ENCODE measurements around the gene ANK2. TPM values are rescaled to one million over a fixed set of nuclear protein-coding genes. Genes with fewer than 3 reads are reported as not detected.
A peak's percentile ranks its signal among the peaks of the same experiment; 100 is the strongest.

Gene ANK2
- total and polyA plus RNA-seq, 2 of the 13 experiments (the other 11 are each of a cell fraction or from before 2014, with no cell fraction given) = 2.7 to 15.1 TPM

GRCh38 chr4:113147498-113148111 lies 98.2 kb downstream of the ANK2 start:
- ChIA-PET POLR2A (interaction anchor here (0.7 to 1.2 kb wide), 6 partner anchors 8 to 39 kb away, joined by 3 to 11 read pairs (median 3); no protein-coding TSS in a partner anchor), CTCF (ENCODE audit: low intra/inter-chr PET ratio, low total read pairs) (no interaction called here)
- WGBS (ENCODE audit: low lambda C conversion rate) = 16% methylated on average over 2 of the region's 2 CpGs
- FAIRE-seq (peak; percentile 92), ATAC-seq (peak; percentile 50), DNase-seq (ENCODE audit: low spot score) (peak; percentile 76)
- H3K79me2 ChIP-seq (ENCODE audit: insufficient read depth, low read length) = no peaks in the 10 kb centered on the region
- peak overlapping the region; percentile 32 for H2AFZ ChIP-seq (ENCODE audit: low read length)
- peak overlapping the region; percentile 80 for H3K9ac ChIP-seq (ENCODE audit: insufficient read depth, low read depth, low read length)
- H3K4me1 ChIP-seq (ENCODE audit: insufficient read depth, low read length) = peaks cover 77% of the 10 kb centered on the region
- H4K20me1 ChIP-seq (ENCODE audit: insufficient read depth, low read length) = no peaks in the 10 kb centered on the region
- in situ Hi-C loops (cut with HindIII; ENCODE audit: extremely low pct_ligation_motif_present, low pct_unique_long_range_greater_than_20kb) = no loop called here
- no peaks in the 10 kb centered on the region for H3K9me3 ChIP-seq (ENCODE audit: low read length)
- peak overlapping the region; percentile 98 for H3K27ac ChIP-seq (ENCODE audit: extremely low read length, insufficient read depth, low read length)
- H3K36me3 ChIP-seq (replicated peaks in 1 of 2; ENCODE audit: control insufficient read depth in 1 of 2, insufficient read depth in 2 of 2, low read length in 2 of 2) = no peaks in the 10 kb centered on the region
- H3K27me3 ChIP-seq (ENCODE audit: control insufficient read depth in 1 of 2, insufficient read depth in 2 of 2, low read length in 2 of 2) = no peaks in the 10 kb centered on the region
- intact Hi-C loops (cut with micrococcal nuclease; ENCODE audit: unreplicated experiment) = loop anchor here (5.0 to 10.0 kb wide), 2 partner anchors 40 to 617 kb away; partner anchors contain the start of gene CAMK2D
- H3K4me2 ChIP-seq (ENCODE audit: low read depth, low read length) = peak overlapping the region; percentile 96
- no TSS peak for BruUV-seq (replicated peaks)
- peak overlapping the region; percentile 30 to 70 (median 60) for H3K4me3 ChIP-seq (replicated peaks in 1 of 3; ENCODE audit: insufficient read depth in 1 of 3, low read depth in 2 of 3, low read length in 3 of 3)
- TF ChIP-seq ZNF136 (CRISPR knock-in tag; IDR thresholded peaks at IDR 0.05; ENCODE audit: low read depth) (no peak), ZNF317 (CRISPR knock-in tag; IDR thresholded peaks at IDR 0.05) (no peak), ZUFSP (CRISPR knock-in tag; IDR thresholded peaks at IDR 0.05; ENCODE audit: borderline replicate concordance) (no peak), HNF1A (IDR thresholded peaks at IDR 0.05; ENCODE audit: low read depth) (peak; percentile 90), HNF1A (CRISPR knock-in tag; IDR thresholded peaks at IDR 0.05; ENCODE audit: borderline replicate concordance) (peak; percentile 87; the same call in 1 of the 2 replicates), FOXP4 (CRISPR knock-in tag; IDR thresholded peaks at IDR 0.05) (peak; percentile 48; the same call in 1 of the 2 replicates), SMAD1 (CRISPR knock-in tag; IDR thresholded peaks at IDR 0.05; ENCODE audit: borderline replicate concordance, low read depth) (no peak), TIGD3 (CRISPR knock-in tag; IDR thresholded peaks at IDR 0.05; ENCODE audit: borderline replicate concordance) (no peak), CBX5 (CRISPR knock-in tag; IDR thresholded peaks at IDR 0.05; ENCODE audit: borderline replicate concordance) (no peak), GFI1 (CRISPR knock-in tag; IDR thresholded peaks at IDR 0.05; ENCODE audit: borderline replicate concordance) (no peak)
